Glomerular visceral epithelial cell (primary cell): ENCODE data around the gene LMAN2L.

ENCODE experiments used
- DNase-seq: peaks from one replicate; pipeline ENCODE4 v3.0.0-alpha.2; 2016; ENCODE audit errors: extremely low spot score

LMAN2L gene

DNA sequence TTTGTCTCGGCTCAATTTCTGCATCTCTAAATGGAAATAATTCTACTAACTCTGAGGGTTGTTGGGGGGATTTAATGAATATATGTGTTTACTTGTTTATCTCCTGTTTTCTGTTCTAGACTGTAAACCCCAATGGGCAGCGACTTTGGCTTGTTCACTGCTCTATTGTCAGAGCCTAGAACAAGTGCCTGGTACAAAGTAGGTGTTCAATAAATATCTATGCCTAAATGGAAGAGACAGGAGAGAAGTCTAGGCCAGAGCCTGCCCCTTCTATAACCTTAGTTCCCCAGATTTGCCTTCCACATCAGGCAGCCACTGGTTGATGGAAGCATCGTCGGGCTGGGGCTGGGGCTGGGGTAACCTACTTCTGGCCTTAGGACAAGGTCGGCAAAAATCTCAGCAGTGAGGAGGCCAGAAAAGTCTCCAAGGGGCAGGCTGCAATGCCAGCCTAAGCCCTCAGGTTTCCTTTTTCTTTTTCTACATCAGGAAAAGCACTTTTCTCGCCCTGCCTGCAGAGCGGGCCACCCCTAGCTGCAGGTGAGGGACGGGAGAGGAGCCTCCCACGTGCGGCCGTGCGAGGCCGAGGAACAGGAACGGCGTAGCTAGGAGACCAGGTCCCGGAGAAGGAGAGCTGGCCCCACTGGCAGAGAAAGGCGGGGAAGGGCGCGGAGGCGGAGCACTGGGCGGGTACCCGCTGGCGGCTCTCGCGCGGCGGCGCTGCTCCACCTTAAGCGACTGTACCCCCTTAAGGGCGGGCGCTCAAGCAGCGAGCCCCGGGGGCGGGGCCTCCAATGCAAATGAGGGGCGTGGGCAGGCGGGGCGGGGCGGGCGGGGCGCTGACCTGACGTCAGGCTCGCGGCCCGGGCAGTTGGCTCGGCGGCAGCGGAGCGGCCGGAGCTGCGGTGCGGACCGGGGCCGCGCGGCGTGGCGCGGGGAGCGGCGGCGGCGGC, 20.4 kb upstream of the LMAN2L start, which contains the start of gene CNNM4:
CNNM4 (plus strand) TSS at position 867 of the 950 bp plus-strand sequence. CDS start 98 bp downstream, outside the sequence.
- DNase-seq, result peak; percentile 98

DNA sequence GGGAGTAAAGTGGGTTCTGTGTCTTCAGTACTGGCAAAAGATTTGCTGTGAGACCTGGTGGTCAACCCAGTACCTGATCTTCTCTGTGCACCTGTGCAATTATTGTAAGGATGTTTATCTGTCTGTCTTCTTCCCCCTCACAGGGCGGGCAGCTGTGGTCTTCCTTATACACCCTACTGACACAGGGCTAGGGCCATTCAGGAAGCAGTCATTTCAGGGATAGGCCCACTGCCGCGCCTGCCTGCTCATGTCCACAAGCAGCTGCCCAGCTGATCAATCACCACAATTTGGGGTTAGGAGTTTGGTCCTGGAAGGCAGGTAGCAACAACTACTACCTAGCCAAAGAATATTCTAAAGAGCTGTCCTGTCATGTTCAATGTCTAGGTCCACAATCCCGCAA, 19.7 kb upstream of the LMAN2L start:
- DNase-seq, result no peak

DNA sequence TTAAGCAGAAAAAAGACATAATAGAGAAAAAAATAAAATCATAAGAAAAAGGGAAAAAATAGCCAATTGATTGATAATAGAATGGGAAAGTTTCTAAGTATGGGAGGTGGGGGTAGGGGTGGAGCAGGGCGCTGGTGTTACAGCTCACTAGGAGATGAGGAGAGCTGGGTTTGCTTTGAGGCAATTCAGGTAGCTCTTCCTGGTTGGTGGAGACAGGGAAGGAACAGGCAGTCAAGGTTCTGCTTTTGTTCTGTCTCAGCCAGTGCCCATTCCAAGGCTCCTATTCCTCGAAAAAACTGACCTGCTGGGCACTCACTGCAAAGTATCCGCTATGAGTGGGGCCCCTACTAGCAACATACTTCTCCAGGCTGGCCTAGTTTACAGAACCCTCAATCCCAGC, 19.1 kb upstream of the LMAN2L start:
- no peak for DNase-seq

DNA sequence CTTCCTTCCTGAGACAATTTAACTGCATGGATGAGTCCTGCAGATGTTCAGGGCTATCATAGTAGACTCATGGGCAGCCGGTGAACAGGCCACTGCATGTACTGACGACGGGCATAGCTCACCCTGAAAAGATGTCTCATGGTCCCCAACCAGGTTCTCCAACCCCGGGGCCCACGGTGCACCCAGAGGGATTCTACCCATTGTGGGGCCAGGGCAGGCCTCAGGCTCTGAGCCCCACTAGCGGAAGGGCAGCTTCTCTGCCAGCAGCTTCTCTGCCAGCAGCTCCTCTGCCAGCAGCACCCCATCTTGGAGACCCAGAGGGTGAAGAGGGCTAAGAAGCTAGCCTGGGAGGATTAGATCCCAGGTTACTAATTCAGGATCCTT, 17.6 kb upstream of the LMAN2L start:
- DNase-seq, result no peak

DNA sequence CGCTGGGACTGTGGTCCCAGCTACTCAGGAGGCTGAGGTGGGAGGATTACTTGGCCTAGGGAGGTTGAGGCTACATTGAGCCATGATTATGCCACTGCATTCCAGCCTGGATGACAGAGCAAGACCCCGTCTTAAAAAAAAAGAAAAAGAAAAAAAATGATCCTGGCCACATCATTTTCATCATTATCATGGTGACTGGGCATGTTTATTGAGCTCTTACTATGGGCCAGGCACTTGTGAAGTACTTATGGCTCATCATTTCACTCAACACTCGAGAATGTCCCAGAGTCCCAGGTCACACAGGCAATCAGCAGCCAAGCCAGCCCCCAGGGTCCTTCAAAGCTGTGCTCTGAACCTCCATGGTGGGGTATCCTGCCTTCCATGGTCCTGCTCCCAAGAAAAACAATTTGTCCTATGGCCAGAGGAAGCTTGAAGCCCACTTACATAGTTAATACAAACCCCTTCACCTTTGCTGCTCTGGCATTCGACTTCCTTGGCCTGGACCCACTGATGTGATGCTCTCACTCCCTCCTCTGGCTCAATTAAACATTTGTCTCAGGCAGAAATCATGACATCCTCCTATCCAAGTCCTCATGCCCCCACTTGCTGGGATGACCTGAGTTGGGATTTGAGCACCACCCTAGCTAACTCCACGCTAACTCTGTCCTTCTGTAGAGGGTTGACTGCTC, 17.1 kb upstream of the LMAN2L start:
- no peak for DNase-seq

DNA sequence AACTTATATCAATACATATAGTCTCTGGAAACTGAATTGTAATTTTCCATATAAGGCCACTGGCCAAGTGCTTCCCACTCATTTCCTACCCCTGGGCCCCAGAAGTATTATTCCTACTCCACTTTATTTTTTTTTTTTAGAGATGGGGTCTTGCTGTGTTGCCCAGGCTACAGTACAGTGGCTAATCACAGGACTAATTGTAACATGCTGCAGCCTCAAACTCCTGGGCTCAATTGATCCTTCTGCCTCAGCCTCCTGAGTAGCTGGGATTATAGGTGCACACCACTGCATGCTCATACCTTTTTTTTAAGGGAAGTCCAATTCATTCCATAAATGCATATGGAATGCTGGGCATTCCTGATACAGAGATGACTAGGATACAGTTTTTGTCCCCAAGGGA, 14.5 kb upstream of the LMAN2L start:
- DNase-seq, result no peak

DNA sequence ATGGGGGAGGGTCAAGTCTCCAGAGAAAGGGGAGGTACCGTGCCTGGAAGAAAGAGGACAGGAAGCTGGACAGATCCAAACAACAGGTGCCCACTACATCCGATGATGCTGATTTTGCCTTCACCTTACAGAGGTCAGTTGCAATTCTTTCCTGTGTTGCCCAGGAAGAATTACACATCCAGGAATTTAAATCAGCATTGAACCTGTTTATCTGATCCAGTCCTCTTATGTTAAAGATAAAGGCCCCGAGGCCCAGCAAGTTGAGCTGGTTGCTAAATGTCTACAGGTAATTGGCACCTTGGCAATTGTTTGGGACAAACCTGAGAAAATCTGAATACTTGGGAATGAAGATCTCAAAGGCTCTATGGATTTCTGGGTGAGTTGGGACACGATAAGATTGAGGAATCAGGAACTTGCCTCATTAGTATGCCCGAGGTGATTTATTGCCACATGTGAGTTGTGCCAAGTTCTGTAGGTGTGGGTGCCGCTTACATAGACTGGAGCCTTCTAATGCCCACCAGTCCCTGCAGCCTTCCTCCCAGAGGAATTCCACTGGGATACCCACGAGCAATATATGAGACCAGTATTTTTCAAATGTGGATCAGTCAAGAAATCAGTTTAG, 13.9 kb upstream of the LMAN2L start:
- no peak for DNase-seq

DNA sequence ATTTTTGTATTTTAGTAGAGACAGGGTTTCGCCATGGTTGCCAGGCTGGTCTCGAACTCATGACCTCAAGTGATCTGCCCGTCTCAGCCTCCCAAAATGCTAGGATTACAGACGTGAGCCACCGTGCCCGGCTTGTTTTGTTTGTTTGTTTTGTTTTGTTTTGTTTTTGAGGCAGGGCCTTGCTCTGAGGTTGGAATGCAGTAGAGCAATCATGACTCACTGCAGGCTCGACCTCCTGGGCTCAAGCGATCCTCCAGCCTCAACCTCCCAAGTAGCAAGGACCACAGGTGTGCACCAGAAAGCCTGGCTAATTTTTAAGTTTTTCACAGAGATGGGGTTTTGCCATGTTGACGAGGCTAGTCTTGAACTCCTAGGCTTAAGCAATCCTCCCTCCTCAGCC, 11.9 kb upstream of the LMAN2L start:
- DNase-seq, result no peak

DNA sequence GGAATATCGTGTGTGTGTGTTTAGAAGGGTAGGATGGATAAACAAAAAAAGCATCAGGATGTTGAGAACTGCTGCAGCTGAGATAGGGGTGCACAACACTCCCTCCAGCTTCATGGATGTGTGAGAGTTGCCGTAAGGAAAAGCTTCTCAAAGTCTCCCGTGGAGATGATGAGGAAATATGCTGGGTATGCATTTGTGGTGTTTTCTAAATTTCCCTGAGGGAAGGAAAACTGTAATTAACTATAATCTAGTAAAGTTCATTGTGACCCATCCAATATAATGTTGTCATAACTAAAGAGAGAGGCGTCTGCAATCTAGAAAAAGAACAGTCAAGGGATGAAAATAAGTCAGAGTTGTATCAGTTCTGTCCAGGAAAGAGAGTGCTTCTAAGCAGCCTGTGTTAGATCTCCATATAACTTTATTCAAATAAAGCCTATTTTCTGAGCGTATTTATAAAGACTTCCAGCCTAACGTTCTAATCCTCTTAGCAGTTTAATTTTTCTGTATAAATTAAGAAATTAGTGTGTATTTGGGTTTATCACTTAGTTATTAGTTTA, 7.3 kb upstream of the LMAN2L start:
- no peak for DNase-seq

DNA sequence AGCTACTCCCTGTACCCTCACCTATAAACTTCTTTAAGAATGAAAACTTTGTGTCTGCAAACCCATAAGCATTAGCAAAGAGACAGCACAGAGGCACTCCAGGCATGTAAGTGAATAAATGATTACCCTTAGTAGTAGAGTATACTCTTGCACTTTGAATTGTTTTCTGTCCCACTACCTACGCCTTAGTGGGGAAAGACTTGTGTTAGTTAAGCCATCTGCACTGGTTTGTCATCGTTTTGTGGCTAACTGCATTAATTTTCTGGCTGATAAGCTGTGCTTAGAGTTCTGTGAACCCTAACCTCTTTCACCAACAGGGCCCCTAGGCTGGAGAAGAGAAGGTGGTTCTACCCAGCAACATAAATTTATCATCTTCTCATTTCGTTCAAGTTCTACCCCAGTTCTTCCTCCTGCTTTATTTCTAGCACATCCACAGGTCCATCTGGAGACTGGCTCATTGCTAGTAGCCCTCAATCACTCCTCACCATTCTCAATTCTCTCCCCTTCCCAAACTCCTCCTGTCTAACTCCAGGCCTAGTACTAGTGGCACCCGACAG, 710 bp downstream of the LMAN2L start:
- no peak for DNase-seq

DNA sequence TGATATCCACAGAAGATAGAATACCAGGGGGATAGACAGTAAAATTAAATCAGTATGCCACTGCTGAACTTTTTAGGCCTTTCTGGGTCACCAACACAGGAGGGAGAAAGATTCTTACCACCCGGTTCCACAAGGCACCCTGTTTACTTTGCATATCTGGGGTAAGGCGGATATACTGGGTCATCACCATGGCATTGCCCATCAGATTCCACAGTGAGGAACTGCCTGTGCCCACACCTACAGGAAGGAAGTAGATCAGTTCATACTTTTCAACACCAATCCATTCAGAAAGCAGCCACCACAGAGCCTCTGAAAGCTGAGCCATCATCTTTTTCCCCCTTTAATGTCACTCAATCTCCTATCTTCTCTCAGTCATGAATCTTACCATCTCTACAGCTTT, 2.0 kb downstream of the LMAN2L start:
- no peak for DNase-seq

DNA sequence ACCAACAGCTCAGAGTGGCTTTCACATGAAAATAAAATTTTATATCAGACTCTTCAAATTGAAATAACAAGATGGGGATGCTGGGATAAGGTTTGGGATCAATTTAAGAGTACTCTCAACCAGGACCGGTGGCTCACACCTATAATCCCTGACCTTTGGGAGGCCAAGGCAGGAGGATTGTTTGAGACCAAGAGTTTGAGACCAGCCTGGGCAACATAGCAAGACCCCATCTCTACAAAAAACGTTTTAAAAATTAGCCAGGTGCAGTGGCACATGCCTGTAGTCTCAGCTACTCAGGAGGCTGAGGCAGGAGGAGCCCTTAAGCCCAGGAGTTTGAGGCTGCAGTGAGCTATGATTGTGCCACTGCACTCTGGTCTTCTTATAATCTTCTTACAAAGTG, 2.6 kb downstream of the LMAN2L start:
- no peak for DNase-seq

DNA sequence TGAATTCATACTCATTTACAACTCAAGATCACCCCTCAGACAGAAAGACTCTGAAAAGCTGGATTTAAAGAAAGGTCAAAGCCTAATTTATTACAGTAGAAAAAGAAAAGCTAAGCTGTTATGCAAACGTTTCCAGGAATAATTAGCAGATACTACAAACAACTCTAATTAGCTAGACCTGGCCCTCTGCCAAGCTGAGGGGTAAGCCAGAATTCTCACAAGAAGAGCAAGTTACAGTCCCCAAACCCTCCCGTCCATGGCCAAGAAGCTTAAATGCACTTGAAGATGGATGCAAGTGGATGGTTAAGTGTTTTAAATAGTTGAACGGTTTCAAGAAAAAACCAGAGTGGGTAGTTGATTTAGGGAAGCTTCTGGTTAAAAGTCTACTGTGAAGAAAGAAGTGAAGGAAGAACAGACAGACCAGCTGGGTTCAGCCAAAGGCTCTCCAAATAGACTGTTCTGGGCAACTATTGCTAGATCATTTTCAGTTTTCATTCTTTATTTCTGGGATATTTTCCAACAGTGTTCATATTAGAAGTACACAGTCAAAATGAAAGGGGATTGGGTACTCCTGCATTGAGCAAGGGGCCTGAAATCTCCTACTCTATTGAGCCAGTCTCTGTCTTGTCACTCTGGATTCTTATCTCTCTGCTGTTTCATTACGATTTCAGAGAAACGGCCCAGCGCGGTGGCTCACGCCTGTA, 4.8 kb downstream of the LMAN2L start:
- DNase-seq, result no peak

DNA sequence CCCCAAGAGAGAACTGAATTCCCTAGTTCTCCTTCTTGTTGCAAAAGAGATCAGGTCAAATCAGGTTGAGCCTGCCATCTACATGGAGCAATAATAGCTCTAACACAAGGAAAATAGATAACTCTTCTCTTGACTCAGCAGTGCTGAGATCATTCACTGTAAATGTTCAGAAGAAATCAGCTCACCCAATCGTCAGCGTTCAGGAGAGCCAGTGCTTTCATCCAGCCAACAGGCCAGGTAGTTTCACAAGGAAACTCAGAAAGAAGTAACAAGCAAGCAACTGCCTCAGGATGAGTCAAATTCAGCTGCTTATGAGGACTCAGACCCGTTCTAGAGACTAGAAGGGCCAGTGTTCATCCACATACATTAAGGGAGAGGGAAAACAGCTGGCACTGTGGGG, 5.9 kb downstream of the LMAN2L start:
- DNase-seq, result no peak

DNA sequence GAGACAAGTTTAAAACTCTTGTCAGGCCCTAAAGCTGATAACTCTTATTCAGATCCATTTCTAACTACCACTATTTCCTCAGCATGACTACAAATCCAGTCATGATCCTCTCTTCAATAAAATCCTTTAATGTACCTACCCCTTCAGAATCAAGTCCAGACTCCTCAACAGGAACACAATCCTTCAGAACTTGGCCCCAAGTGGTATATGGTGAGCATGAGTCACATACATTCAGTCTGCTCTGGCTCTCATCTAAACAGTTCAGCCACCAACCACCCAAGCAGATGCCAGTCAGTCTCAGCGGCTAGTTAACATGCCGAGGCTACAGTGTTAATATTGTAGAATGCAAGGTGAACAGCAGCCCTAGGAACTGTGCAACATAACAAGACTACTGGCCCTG, 9.7 kb downstream of the LMAN2L start:
- DNase-seq, result no peak

DNA sequence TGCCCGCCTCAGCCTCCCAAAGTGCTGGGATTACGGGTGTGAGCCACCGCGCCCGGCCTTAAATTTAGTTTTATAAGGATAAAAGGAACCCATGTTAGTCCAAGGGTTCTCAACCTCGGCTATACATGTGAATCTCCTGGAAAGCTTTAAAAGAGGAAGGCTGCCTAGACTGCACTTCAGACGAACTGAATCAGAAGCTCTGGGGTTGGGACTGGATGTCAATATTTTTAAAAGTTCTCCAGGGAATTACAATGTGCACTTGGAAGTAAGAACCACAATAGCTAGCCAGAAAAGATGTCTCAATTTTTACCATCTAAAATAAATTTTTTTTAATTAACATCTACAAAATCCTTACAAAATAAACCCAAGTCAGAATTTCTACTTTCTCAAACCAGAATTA, 10.1 kb downstream of the LMAN2L start:
- DNase-seq, result no peak

DNA sequence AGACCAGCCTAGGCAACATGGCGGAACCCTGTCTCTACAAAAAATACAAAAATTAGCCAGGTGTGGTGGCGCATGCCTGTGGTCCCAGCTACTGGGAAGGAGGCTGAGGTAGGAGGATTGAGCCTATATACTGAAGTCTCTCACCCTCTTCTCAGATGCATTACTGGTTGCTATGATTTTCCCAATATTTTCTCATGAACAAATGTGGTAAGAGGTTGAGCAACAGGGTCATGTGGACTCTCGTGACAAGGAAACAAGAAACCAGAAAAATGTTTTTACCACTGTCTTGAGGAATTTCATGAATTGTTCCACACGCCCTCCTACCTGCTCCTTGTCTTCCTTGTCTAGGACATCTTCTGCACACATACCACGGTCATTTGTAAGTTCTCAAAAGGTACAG, 12.4 kb downstream of the LMAN2L start:
- no peak for DNase-seq

DNA sequence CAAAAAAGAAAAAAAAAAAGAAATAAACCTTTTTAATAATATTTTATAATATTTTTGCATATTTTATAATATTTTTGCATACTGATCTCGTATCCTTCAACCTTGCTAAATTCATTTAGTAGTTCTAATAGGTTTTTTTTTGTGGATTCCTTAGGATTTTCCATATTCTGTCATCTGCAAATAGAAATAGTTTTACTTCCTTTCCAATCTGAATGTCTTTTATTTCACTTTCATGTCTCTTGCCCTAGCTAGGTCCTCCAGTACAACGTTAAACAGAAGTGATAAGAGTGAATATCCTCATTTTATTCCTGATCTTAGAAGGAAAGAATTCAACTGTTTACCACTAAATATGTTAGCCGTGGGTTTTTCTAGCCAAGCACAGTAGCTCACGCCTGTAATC, 13.7 kb downstream of the LMAN2L start:
- DNase-seq, result no peak

DNA sequence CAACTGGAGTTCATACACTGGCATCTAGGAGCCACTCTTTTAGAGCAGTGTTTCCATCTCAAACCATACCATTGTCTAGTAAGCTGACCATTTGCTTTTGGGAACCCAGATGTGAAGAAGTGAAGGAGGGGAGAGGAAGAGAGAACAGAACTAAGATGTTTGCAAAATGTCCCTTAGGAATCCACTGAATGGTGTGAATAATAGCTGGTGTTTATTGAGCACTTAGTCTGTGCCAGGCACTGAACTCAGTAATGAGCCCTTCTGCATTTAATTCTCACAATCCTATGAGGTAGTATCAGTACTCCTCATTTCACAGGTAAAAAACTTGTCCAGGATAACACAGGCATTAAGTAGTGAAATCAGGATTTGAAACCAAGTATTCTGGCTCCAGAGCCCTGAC, 23.5 kb downstream of the LMAN2L start:
- no peak for DNase-seq

DNA sequence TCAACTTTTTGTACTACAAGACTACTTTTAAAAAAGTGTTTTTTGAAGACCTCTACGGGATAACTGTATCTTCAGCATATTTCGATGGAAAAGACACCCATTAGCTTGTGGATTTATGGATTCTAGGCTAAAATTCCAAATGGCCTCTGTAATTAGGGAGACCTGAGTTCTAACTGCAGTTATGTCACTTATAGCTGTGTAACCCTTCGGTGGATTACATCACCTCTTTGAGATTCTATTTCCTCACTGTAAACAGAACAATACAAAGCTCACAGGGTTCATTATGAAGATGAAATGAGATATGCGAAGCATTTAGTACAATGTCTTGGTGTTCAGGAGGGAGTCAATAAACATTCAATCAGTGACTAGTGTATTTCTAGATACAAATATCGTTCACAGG, 24.2 kb downstream of the LMAN2L start:
- DNase-seq, result no peak

DNA sequence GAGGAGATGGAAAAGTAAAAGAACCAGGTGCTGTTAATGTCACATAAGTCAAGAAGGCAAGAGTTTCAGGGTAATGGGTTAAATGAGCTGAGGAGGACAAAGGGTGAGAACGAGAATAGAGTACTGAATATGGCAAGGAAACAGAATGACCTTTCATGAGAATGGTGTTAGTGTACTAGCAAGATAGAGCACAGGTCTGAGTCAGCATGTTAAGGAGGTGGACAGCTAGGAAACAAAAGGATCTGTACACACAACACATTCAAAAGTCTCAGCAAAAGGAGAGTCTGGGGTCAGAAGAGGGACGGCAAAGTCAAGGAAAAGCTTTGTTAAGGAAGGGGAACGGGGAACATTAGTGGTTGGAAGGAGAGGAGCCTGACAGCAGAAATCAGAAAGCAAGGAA, 28.9 kb downstream of the LMAN2L start:
- no peak for DNase-seq
